HG03097 (cell line): ENCODE results near the gene RAP1GAP.

Experiments used
- ATAC-seq: cut with Tn5 transposase; IDR thresholded peaks from one replicate; pipeline ENCODE4 v1.9.1; 2021; ENCODE audit not compliant: unreplicated experiment, low FRiP score

The RAP1GAP gene

DNA sequence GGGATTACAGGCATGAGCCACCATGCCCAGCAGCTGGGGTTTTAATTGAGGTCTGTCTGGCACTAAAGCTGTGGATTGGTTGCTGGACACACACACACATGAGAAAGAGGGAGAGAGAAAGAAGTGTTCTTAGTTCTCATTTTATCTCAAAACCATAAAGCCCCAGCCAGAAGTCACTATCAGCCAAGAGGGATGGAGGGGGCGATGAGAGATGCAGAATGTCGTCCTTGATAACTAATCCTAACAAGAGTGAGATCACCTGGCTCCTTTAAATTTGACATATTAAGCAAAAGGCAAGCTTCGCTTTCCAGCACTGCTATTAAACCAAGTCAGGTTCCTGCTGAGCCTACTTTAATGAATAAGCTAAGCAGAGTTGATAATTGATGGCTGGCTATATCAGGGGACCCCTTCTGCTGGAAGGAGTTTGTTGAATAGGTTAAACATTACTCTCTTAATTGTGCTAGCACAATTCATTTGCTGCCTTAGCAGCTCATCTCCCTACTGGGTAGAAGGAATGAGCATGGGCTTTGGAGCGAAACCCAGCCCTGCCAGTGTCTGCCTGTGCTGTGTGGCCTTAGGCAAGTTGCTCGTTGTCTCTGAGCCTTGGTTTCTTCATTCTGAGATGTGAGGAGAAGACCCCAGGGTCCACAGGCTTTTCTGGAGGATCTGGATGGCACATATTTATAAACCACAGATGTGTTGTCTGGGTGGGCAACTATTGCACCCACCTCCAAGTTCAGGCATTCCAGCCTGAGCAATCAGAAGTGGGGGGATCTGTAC, 109.2 kb downstream of the RAP1GAP start:
- no peak for ATAC-seq

DNA sequence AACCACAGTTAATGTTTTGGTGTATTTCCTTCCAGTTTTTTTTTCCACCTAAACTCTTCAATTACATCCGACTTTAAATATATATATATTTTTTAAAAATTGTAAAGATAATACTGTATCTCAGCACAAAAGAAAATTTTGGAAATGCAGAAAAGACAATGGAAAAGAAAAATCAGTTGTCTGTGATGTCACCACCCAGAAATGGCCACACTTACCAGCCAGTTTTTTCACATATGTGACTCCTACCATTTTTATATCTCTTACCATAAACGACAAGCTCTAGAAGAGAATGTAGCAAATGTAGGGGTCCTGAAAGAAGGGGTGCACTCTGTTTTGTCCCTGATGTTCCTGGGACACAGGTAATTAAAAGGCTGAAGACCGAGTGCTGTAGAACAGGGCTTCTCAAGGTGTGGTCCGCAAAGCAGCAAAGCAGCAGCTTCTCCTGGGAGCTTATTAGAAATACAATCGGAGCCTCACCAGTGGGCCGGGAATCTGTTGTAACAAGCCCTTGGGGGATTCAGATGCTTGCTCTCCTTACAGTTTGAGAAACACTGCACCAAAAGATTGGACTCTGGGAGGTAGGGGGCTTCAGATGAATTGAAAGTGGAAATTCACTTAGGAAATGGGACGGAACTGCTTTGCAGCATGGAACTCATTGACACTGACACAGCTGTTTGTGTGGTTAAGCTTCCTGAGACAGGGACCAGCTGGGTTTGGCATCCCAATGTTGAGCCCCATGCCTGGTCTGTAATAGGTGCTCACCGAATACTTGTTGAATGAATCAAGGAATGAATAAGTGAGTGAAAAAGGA, 115.8 kb downstream of the RAP1GAP start:
- no peak for ATAC-seq

DNA sequence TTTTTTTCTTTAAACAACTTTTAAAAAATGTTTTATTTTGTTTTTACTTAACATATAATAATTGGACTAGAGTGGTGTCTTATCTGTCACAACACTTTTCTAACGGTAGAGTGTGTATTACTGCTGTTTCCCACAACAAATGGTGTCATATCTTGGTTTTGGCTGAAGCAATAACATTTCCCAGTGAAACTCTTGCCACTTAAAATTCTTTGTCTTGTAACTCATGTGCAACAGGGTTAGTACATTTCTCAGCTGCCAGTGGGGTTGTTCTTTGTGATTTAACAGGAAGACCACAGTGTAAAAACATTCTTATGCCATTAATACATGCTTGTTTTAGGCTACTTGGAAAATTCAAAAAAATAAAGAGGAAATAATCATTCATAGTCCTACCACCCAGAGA, 116.4 kb downstream of the RAP1GAP start:
- ATAC-seq, result no peak

DNA sequence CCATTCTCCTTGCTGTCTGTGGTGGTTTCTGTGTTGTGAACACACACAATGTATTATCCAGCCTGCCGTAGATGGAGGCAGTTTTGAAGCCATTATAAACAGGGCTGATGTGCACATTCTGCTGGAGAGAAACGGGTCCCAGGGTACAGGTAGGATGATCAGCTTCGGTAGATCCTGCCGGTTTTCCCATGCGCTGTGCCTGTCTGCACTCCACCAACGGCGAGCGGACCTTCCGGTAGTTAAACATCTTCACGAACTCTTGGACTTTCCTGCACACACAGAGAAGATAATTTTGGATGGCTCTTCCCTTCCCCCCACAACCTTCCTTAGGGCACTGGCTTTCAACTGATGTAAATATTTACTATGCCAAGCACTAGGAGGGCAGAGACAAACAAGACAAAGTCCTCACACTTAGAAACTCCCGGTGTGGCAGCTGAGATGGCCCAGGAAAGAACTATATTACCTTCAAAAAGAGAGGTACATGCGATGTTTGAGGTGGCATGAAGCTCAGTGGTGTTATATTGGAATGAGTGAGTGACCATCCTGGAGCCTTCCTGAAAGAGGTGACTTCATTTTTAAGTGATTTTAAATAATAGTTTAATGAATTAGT, 118.2 kb downstream of the RAP1GAP start:
- no peak for ATAC-seq

DNA sequence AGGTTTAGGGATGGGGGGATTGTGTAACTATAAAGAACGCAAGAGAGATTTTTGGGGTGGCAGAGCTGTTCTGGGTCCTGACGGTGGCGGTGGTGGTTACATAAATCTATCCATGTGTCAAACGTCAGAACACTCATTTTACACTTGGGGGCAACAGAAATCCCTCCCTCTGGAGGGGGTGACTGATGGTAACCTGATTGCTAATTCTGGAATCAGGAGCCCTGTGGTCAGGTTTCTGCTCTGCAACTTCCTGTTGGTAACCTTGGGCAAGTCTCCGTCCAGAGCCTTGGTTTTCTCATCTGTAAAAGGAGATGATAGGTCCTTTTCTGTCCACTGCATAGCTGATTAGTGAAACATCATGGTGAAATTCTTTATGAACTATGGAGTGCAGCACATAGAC, 119.1 kb downstream of the RAP1GAP start:
- no peak for ATAC-seq

DNA sequence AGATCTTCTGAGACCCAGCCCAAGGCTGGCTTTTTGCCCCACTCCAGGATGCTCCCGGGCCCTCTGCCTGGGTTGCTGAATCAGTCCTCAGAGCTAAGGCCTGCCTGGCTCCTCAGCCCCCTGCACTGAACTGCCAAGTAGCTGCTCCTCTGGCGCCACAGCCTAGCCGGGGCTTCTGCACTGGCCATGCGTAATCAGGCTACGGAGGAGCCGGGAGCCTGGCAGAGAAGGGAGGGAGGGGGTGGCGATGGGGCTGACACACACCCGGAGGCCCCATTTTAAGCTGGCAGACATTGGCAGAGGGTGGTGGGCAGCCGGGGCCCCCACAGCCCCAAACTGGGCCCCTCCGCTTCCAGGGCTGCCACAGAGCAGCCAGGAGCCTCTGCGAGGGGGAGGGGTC, 121.3 kb downstream of the RAP1GAP start:
- ATAC-seq, result no peak
